ENCODE data around the gene SUOX. TPM values are rescaled to one million over a fixed set of nuclear protein-coding genes. Genes with fewer than 3 reads are reported as not detected.

The SUOX gene
- total RNA-seq, 1 experiment from 2014 or later, result 23.2 TPM

GRCh38 chr12:56053407-56053893, 56.4 kb downstream of the SUOX start (continued):
- TF ChIP-seq, protein P1, sequence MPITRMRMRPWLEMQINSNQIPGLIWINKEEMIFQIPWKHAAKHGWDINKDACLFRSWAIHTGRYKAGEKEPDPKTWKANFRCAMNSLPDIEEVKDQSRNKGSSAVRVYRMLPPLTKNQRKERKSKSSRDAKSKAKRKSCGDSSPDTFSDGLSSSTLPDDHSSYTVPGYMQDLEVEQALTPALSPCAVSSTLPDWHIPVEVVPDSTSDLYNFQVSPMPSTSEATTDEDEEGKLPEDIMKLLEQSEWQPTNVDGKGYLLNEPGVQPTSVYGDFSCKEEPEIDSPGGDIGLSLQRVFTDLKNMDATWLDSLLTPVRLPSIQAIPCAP (CRISPR knock-in tag; IDR thresholded peaks at IDR 0.05), result no peak
- no peak for TF ChIP-seq E2F5 (CRISPR knock-in tag; IDR thresholded peaks at IDR 0.05)
- no peak for TF ChIP-seq NR1H2 (CRISPR knock-in tag; IDR thresholded peaks at IDR 0.05)
- no peak for TF ChIP-seq MYBL2 (CRISPR knock-in tag; IDR thresholded peaks at IDR 0.05)
- no peak for TF ChIP-seq ZBTB21 (CRISPR knock-in tag; IDR thresholded peaks at IDR 0.05; ENCODE audit: borderline replicate concordance)
- TF ChIP-seq, protein P2, sequence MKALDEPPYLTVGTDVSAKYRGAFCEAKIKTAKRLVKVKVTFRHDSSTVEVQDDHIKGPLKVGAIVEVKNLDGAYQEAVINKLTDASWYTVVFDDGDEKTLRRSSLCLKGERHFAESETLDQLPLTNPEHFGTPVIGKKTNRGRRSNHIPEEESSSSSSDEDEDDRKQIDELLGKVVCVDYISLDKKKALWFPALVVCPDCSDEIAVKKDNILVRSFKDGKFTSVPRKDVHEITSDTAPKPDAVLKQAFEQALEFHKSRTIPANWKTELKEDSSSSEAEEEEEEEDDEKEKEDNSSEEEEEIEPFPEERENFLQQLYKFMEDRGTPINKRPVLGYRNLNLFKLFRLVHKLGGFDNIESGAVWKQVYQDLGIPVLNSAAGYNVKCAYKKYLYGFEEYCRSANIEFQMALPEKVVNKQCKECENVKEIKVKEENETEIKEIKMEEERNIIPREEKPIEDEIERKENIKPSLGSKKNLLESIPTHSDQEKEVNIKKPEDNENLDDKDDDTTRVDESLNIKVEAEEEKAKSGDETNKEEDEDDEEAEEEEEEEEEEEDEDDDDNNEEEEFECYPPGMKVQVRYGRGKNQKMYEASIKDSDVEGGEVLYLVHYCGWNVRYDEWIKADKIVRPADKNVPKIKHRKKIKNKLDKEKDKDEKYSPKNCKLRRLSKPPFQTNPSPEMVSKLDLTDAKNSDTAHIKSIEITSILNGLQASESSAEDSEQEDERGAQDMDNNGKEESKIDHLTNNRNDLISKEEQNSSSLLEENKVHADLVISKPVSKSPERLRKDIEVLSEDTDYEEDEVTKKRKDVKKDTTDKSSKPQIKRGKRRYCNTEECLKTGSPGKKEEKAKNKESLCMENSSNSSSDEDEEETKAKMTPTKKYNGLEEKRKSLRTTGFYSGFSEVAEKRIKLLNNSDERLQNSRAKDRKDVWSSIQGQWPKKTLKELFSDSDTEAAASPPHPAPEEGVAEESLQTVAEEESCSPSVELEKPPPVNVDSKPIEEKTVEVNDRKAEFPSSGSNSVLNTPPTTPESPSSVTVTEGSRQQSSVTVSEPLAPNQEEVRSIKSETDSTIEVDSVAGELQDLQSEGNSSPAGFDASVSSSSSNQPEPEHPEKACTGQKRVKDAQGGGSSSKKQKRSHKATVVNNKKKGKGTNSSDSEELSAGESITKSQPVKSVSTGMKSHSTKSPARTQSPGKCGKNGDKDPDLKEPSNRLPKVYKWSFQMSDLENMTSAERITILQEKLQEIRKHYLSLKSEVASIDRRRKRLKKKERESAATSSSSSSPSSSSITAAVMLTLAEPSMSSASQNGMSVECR (CRISPR knock-in tag; IDR thresholded peaks at IDR 0.05; ENCODE audit: borderline replicate concordance), result no peak

Other genes starting within 250 kb of the SUOX start
- 98.3 to 102 TPM (median 100 TPM) in 3 replicates for gene SARNP, start 179.6 kb upstream of the SUOX start, total RNA-seq (2021)
- 32.9 to 37.9 TPM (median 34.8 TPM) in 3 replicates for gene ORMDL2, start 179.2 kb upstream of the SUOX start, total RNA-seq (2021)
- 32.1 to 34.5 TPM (median 34.1 TPM) in 3 replicates for gene DNAJC14, start 167.7 kb upstream of the SUOX start, total RNA-seq (2021)
- 0.98 to 1.6 TPM (median 1.0 TPM) in 3 replicates for gene MMP19, start 154.3 kb upstream of the SUOX start, total RNA-seq (2021)
- 55.5 to 61.7 TPM (median 57.3 TPM) in 3 replicates for gene PYM1, start 69.4 kb upstream of the SUOX start, total RNA-seq (2021)
- gene DGKA, start 66.1 kb upstream of the SUOX start, total RNA-seq (2021), result 19.8 to 25.5 TPM (median 23.6 TPM) in 3 replicates
- gene PMEL, start 31.2 kb upstream of the SUOX start, total RNA-seq (2021), result 72.2 to 86.5 TPM (median 79.3 TPM) in 3 replicates
- 37.6 to 44.1 TPM (median 43.1 TPM) in 3 replicates for gene CDK2, start 30.4 kb upstream of the SUOX start, total RNA-seq (2021)
- gene RAB5B, start 23.2 kb upstream of the SUOX start, total RNA-seq (2021), result 55.0 to 65.8 TPM (median 64.3 TPM) in 3 replicates
- gene IKZF4, start 23.8 kb downstream of the SUOX start, total RNA-seq (2021), result 13.6 to 14.9 TPM (median 14.8 TPM) in 3 replicates
- gene RPS26, start 44.6 kb downstream of the SUOX start, total RNA-seq (2021), result 66.4 to 77.2 TPM (median 73.4 TPM) in 3 replicates
- 49.2 to 64.3 TPM (median 52.4 TPM) in 3 replicates for gene ERBB3, start 82.9 kb downstream of the SUOX start, total RNA-seq (2021)
- gene PA2G4, start 107.3 kb downstream of the SUOX start, total RNA-seq (2021), result 198 to 249 TPM (median 199 TPM) in 3 replicates
- gene RPL41, start 119.4 kb downstream of the SUOX start, total RNA-seq (2021), result 4,004 to 4,366 TPM (median 4,314 TPM) in 3 replicates
- gene ZC3H10, start 121.0 kb downstream of the SUOX start, total RNA-seq (2021), result 11.3 to 13.6 TPM (median 13.1 TPM) in 3 replicates
- gene ESYT1, start 131.0 kb downstream of the SUOX start, total RNA-seq (2021), result 77.7 to 80.8 TPM (median 80.1 TPM) in 3 replicates
- gene MYL6B, start 155.3 kb downstream of the SUOX start, total RNA-seq (2021), result 171 to 180 TPM (median 173 TPM) in 3 replicates
- gene MYL6, start 161.1 kb downstream of the SUOX start, total RNA-seq (2021), result 835 to 932 TPM (median 844 TPM) in 3 replicates
- gene SMARCC2, start 192.2 kb downstream of the SUOX start, total RNA-seq (2021), result 72.8 to 77.9 TPM (median 76.8 TPM) in 3 replicates
- gene RNF41, start 224.6 kb downstream of the SUOX start, total RNA-seq (2021), result 45.5 to 57.4 TPM (median 48.7 TPM) in 3 replicates
- 42.7 to 47.9 TPM (median 47.5 TPM) in 3 replicates for gene NABP2, start 227.1 kb downstream of the SUOX start, total RNA-seq (2021)
- 0.26 to 0.62 TPM (median 0.46 TPM) in 3 replicates for gene SLC39A5, start 232.8 kb downstream of the SUOX start, total RNA-seq (2021)